Type B pancreatic cell (in vitro differentiated cells): ENCODE data around the gene NOTCH1. TPM values are rescaled to one million over a fixed set of nuclear protein-coding genes. Genes with fewer than 3 reads are reported as not detected.

Source experiments
- DNase-seq: peaks from one replicate; pipeline ENCODE4 v3.0.0; 2021; ENCODE audit warnings: mixed read lengths; ENCODE audit not compliant: unreplicated experiment; ENCODE audit errors: extremely low spot score
- H3K27ac Mint-ChIP-seq: 2 replicates; pipeline ENCODE4 v1.8.0; 2021; ENCODE audit warnings: mild to moderate bottlenecking, mixed read lengths
- H3K27me3 Mint-ChIP-seq: 2 replicates; pipeline ENCODE4 v1.8.0; 2021; ENCODE audit warnings: mixed read lengths
- H3K36me3 Mint-ChIP-seq: 2 replicates; pipeline ENCODE4 v1.8.0; 2021; ENCODE audit warnings: mixed read lengths
- H3K4me1 Mint-ChIP-seq: one replicate; pipeline ENCODE4 v1.8.0; 2021; ENCODE audit warnings: mixed read lengths; ENCODE audit not compliant: unreplicated experiment
- H3K4me3 Mint-ChIP-seq: 2 replicates; pipeline ENCODE4 v1.8.0; 2021; ENCODE audit warnings: mild to moderate bottlenecking, mixed read lengths
- H3K9me3 Mint-ChIP-seq: 2 replicates; pipeline ENCODE4 v1.8.0; 2021; ENCODE audit warnings: mixed read lengths
- total RNA-seq: library from RNA; stranded (reverse); gene quantifications from 2 replicates; pipeline ENCODE4 v1.2.1, GENCODE V29; 2021; ENCODE audit warnings: low replicate concordance
- TF ChIP-seq, protein P1 (sequence below): fragments of 200-600 bp; sonication (generic); conservative IDR thresholded peaks from 2 replicates; pipeline ENCODE4 v1.5.0; 2021; ENCODE audit warnings: antibody characterized with exemption, mild to moderate bottlenecking

The NOTCH1 gene
- total RNA-seq, 1 donor from 2014 or later = 53.1 TPM

DNA sequence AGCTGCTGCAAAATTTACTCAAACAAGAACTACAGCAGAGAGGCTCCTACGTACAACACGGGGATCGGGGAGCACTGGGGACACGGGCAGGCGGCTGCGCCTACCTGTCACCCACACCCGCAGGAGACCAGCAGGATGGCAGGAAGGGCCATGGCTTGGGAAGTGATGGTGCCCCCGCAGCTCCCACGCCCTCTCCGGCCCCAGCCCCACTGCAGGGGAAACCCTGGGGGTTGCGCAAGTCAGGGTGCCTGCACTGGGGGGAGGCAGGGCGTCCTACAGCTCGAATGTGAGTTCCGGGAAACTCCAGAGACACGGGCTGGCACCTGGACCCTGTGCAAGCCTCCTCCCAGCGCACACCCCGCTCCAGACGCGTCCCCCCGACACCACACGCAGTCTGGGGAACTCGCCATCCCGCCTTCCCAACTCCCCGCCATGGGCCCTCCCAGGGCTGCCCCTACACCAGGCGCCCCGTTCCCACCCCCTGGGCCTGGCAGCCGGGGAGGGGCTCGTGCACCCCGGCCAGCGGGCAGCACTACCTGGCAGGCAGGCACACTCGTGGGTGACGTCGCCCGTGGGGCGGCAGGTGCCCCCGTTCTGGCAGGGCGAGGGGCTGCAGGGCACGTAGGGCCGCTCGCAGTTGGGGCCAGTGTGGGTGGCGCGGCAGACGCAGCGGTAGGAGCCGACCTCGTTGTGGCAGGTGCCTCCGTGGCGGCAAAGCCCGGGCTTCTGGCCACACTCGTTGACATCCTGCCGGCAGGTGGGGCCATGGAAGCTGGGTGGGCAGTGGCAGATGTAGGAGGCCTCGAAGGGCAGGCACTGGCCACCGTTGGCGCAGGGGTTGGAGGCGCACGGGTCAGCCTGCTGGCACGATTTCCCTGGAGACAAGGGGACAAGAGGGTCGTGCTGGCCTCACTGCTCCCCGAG is 23.3 kb downstream of the NOTCH1 start:
- TF ChIP-seq, protein P1, sequence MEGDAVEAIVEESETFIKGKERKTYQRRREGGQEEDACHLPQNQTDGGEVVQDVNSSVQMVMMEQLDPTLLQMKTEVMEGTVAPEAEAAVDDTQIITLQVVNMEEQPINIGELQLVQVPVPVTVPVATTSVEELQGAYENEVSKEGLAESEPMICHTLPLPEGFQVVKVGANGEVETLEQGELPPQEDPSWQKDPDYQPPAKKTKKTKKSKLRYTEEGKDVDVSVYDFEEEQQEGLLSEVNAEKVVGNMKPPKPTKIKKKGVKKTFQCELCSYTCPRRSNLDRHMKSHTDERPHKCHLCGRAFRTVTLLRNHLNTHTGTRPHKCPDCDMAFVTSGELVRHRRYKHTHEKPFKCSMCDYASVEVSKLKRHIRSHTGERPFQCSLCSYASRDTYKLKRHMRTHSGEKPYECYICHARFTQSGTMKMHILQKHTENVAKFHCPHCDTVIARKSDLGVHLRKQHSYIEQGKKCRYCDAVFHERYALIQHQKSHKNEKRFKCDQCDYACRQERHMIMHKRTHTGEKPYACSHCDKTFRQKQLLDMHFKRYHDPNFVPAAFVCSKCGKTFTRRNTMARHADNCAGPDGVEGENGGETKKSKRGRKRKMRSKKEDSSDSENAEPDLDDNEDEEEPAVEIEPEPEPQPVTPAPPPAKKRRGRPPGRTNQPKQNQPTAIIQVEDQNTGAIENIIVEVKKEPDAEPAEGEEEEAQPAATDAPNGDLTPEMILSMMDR = no peak
- DNase-seq = no peak
- H3K9me3 Mint-ChIP-seq = no peaks in the 10 kb centered on the region
- no peak overlapping the region for H3K27ac Mint-ChIP-seq
- no peak overlapping the region for H3K4me3 Mint-ChIP-seq
- H3K36me3 Mint-ChIP-seq = no peaks in the 10 kb centered on the region
- H3K27me3 Mint-ChIP-seq = no peaks in the 10 kb centered on the region
- H3K4me1 Mint-ChIP-seq = peaks cover 4% of the 10 kb centered on the region

DNA sequence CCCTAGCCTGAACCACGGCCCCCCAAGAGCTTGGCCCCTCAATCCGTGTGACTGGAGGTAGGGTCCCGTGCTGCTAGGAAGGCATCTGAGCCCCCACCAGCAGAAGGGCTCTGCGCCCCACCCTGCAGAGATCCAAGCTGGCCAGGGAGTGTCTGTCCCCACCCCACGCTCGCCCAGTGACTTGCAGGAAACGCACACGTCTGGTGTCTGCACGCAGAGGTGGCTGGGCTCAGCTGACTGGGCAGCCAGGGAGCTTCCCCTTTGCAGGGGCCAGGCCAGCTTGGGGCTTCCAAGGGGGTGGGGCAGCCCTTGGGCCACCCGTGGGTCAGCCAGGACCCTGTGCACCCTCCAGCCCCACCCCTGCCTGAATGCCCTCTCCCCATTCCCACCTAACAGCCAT is 24.3 kb downstream of the NOTCH1 start:
- H3K4me3 Mint-ChIP-seq = no peak overlapping the region
- no peak overlapping the region for H3K27ac Mint-ChIP-seq
- no peak for DNase-seq
- no peaks in the 10 kb centered on the region for H3K27me3 Mint-ChIP-seq
- no peaks in the 10 kb centered on the region for H3K9me3 Mint-ChIP-seq
- TF ChIP-seq, protein P1 = no peak
- H3K4me1 Mint-ChIP-seq = peaks cover 4% of the 10 kb centered on the region
- no peaks in the 10 kb centered on the region for H3K36me3 Mint-ChIP-seq

GRCh38 chr9:136520053-136520540 is 25.8 kb downstream of the NOTCH1 start:
- Mint-ChIP-seq H3K27ac (no peak overlapping the region), H3K9me3 (no peaks in the 10 kb centered on the region), H3K36me3 (no peaks in the 10 kb centered on the region), H3K27me3 (no peaks in the 10 kb centered on the region), H3K4me1 (no peaks in the 10 kb centered on the region), H3K4me3 (no peak overlapping the region)
- DNase-seq = no peak
- TF ChIP-seq, protein P1 = no peak

- Mint-ChIP-seq H3K27ac (no peak overlapping the region), H3K4me1 (no peaks in the 10 kb centered on the region), H3K36me3 (no peaks in the 10 kb centered on the region), H3K4me3 (no peak overlapping the region), H3K27me3 (no peaks in the 10 kb centered on the region), H3K9me3 (no peaks in the 10 kb centered on the region)
- TF ChIP-seq, protein P1 = no peak
- no peak for DNase-seq
Measured at GRCh38 chr9:136519263-136520052, 26.4 kb downstream of the NOTCH1 start.

GRCh38 chr9:136518623-136519022 is 27.2 kb downstream of the NOTCH1 start:
- no peak overlapping the region for H3K27ac Mint-ChIP-seq
- TF ChIP-seq, protein P1 = no peak
- H3K4me3 Mint-ChIP-seq = no peak overlapping the region
- H3K4me1 Mint-ChIP-seq = no peaks in the 10 kb centered on the region
- no peak for DNase-seq
- no peaks in the 10 kb centered on the region for H3K9me3 Mint-ChIP-seq
- no peaks in the 10 kb centered on the region for H3K27me3 Mint-ChIP-seq
- H3K36me3 Mint-ChIP-seq = no peaks in the 10 kb centered on the region
